ENCODE measurements around the gene SALL2. TPM values are rescaled to one million over a fixed set of nuclear protein-coding genes. Genes with fewer than 3 reads are reported as not detected.

The SALL2 gene
- total RNA-seq: 1.6 and 2.6 TPM in 2 replicates

GRCh38 chr14:21525962-21526671 lies at the start of gene SALL2:
TSS of gene SALL2 (minus strand) at chr14:21526346. CDS start at chr14:21526127, 219 bp downstream.

GRCh38 chr14:21510735-21511657 lies 15.2 kb downstream of the SALL2 start, which contains the start of gene METTL3:
TSS of gene METTL3 (minus strand) at chr14:21511340. CDS start at chr14:21511223, 117 bp downstream.

GRCh38 chr14:21476925-21477681 lies 49.0 kb downstream of the SALL2 start, which contains the start of the genes RAB2B and TOX4:
TSS of gene RAB2B (minus strand) at chr14:21476959. CDS start at chr14:21476872, 87 bp downstream.
TSS of gene TOX4 (plus strand) at chr14:21477195. CDS start at chr14:21477279, 84 bp downstream.

Other genes starting within 250 kb of the SALL2 start
- 0.22 and 0.29 TPM in 2 replicates for gene RPGRIP1, start 246.3 kb downstream of the SALL2 start, total RNA-seq
- 57.3 and 95.8 TPM in 2 replicates for gene SUPT16H, start 142.3 kb downstream of the SALL2 start, total RNA-seq
- 43.8 and 83.0 TPM in 2 replicates for gene CHD8, start 70.2 kb downstream of the SALL2 start, total RNA-seq
- 23.9 and 34.8 TPM in 2 replicates for gene RAB2B, start 49.4 kb downstream of the SALL2 start, total RNA-seq
- gene TOX4, start 49.2 kb downstream of the SALL2 start, total RNA-seq: 32.6 and 43.1 TPM in 2 replicates
- gene METTL3, start 15.0 kb downstream of the SALL2 start, total RNA-seq: 33.3 and 78.3 TPM in 2 replicates
- gene OR10G3, start 53.7 kb upstream of the SALL2 start, total RNA-seq: not detected in 2 replicates
- gene OR10G2, start 108.6 kb upstream of the SALL2 start, total RNA-seq: not detected in 2 replicates
- not detected in 2 replicates for gene OR4E2, start 127.5 kb upstream of the SALL2 start, total RNA-seq
- not detected in 2 replicates for gene OR4E1, start 147.5 kb upstream of the SALL2 start, total RNA-seq

Measured in placental pericyte (primary cell).